Measurements from ENCODE around the gene UBQLN1. TPM values are rescaled to one million over a fixed set of nuclear protein-coding genes. Genes with fewer than 3 reads are reported as not detected.

The UBQLN1 gene
- total and polyA plus RNA-seq, 3 donors from 2014 or later, result 86.5 to 147 (median 146) TPM

DNA sequence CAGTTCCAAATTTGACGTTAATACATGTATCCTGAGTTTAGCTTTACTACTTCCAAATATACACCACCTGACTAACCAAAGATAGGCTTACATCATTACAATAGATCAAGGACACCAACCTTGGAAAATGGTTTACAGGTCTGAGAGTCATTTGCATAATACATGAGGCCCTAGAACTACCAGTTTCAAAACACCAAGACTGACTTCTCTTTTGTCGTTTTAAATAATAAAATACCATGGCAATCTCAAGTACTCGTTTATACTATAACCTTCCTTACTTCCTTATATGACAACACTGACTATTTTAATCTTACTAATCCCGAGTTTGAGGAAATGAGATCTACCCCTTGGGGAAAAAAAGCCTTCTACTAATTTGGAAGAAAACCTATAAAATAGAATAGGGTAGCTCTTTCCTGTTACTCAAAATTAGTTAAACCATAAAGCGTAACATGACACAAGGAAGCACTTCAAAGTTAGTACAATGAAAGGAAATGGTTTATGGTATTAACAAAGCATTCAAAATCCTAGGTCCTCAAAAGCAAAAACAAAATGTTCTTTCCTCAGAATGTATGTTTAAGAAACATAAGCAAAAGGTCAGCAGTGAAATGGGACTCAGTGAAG lies 42.1 kb downstream of the UBQLN1 start:
- 63 to 67% methylated on average over 5 of the region's 5 CpGs for WGBS, 2 donors
- DNase-seq, result no peak
- H3K27me3 ChIP-seq, result no peaks in the 10 kb centered on the region
- no peak for TF ChIP-seq POLR2A (IDR thresholded peaks at IDR 0.05)
- TF ChIP-seq, protein P1, sequence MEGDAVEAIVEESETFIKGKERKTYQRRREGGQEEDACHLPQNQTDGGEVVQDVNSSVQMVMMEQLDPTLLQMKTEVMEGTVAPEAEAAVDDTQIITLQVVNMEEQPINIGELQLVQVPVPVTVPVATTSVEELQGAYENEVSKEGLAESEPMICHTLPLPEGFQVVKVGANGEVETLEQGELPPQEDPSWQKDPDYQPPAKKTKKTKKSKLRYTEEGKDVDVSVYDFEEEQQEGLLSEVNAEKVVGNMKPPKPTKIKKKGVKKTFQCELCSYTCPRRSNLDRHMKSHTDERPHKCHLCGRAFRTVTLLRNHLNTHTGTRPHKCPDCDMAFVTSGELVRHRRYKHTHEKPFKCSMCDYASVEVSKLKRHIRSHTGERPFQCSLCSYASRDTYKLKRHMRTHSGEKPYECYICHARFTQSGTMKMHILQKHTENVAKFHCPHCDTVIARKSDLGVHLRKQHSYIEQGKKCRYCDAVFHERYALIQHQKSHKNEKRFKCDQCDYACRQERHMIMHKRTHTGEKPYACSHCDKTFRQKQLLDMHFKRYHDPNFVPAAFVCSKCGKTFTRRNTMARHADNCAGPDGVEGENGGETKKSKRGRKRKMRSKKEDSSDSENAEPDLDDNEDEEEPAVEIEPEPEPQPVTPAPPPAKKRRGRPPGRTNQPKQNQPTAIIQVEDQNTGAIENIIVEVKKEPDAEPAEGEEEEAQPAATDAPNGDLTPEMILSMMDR (IDR thresholded peaks at IDR 0.05), result no peak
- no peak overlapping the region for H3K4me3 ChIP-seq
- H3K27ac ChIP-seq, result peak overlapping the region in 1 of 2 donors; percentile 22
- H3K36me3 ChIP-seq (ENCODE audit: low read depth, missing control alignments), result no peaks in the 10 kb centered on the region
- H3K9me3 ChIP-seq, result no peaks in the 10 kb centered on the region
- peaks cover 5% of the 10 kb centered on the region for H3K4me1 ChIP-seq
- intact Hi-C loops (cut with DNase I; ENCODE audit: low total_unique reads), result no loop called here

DNA sequence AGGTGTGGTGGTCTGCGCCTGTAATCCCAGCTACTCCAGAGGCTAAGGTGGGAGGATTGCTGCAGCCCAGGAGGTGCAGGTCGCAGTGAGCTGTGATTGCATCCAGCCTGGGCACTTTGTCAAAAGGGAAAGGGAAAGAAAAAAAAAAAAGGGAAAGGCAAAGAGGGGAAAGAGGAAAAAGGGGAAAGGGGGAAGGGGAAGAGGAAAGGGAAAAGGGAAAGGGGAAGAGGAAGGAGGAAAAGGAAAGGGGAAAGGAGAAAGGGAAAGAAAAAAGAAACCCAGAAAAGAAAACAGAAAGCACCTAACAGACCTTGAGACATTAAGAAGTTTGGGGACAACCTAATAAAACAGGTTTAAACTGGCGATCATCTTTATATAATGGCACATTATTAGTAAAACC lies 44.8 kb downstream of the UBQLN1 start:
- Histone ChIP-seq H3K36me3 (ENCODE audit: low read depth, missing control alignments) (no peaks in the 10 kb centered on the region), H3K9me3 (no peaks in the 10 kb centered on the region), H3K27me3 (no peaks in the 10 kb centered on the region), H3K4me1 (peaks cover 5% of the 10 kb centered on the region), H3K27ac (no peak overlapping the region), H3K4me3 (no peak overlapping the region)
- WGBS, 2 donors, result 94 to 96% methylated on average over 3 of the region's 3 CpGs
- TF ChIP-seq POLR2A (IDR thresholded peaks at IDR 0.05), result no peak
- TF ChIP-seq, protein P1 (IDR thresholded peaks at IDR 0.05), result no peak
- DNase-seq, result no peak
- intact Hi-C loops (cut with DNase I; ENCODE audit: low total_unique reads), result no loop called here

DNA sequence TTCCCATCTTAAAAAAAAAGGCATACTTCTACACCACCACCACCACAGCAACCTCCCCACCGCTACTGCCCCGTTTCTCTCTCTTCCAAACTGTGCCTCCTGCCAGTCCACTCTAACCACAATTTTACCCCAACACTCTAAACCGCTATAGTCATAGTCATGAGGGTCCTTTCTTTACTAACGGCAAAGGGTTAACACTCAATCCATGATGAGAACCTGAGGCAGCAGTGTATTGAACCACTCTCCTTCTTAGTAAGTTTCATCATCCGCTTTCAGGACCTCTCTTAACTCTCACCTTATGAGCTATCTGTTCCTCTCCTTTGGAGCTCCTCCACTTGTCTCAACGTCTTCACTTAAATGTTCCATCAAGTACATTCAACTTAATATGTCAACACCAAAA lies 50.8 kb downstream of the UBQLN1 start:
- Histone ChIP-seq H3K27ac (no peak overlapping the region), H3K36me3 (ENCODE audit: low read depth, missing control alignments) (no peaks in the 10 kb centered on the region), H3K9me3 (no peaks in the 10 kb centered on the region), H3K4me1 (peaks cover 5% of the 10 kb centered on the region), H3K4me3 (no peak overlapping the region), H3K27me3 (no peaks in the 10 kb centered on the region)
- intact Hi-C loops (cut with DNase I; ENCODE audit: low total_unique reads), result no loop called here
- TF ChIP-seq POLR2A (IDR thresholded peaks at IDR 0.05), result no peak
- TF ChIP-seq, protein P1 (IDR thresholded peaks at IDR 0.05), result no peak
- no peak for DNase-seq
- WGBS, 2 donors, result 84 to 85% methylated on average over 6 of the region's 6 CpGs

GRCh38 chr9:83656032-83656680 lies 51.6 kb downstream of the UBQLN1 start:
- no peaks in the 10 kb centered on the region for H3K36me3 ChIP-seq (ENCODE audit: low read depth, missing control alignments)
- TF ChIP-seq, protein P1 (IDR thresholded peaks at IDR 0.05), result no peak
- TF ChIP-seq POLR2A (IDR thresholded peaks at IDR 0.05), result no peak
- intact Hi-C loops (cut with DNase I; ENCODE audit: low total_unique reads), result no loop called here
- WGBS, 2 donors, result 89% methylated on average over 2 of the region's 2 CpGs
- no peak overlapping the region for H3K27ac ChIP-seq
- H3K4me3 ChIP-seq, result no peak overlapping the region
- H3K9me3 ChIP-seq, result no peaks in the 10 kb centered on the region
- no peaks in the 10 kb centered on the region for H3K27me3 ChIP-seq
- DNase-seq, result no peak
- H3K4me1 ChIP-seq, result peaks cover 5% of the 10 kb centered on the region

DNA sequence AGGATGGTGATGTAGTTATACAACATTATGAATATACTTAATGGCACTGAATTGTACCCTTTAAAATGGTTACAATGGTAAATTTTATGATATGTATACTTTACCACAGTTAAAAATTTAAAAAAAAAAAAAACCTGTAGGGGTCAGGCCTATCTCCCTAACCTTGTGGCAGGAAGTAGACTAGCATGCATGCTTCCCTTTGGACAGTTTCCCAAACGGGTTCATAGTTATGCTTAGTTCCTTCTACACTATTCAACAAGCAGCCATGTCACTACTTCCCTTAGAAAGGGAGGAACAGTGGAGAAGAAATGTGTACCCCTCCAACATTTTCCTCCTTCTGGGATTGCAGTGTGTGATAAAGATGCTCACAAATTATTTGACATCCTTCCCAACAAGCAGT lies 52.3 kb downstream of the UBQLN1 start:
- TF ChIP-seq POLR2A (IDR thresholded peaks at IDR 0.05), result no peak
- TF ChIP-seq, protein P1 (IDR thresholded peaks at IDR 0.05), result no peak
- Histone ChIP-seq H3K27me3 (no peaks in the 10 kb centered on the region), H3K27ac (no peak overlapping the region), H3K9me3 (no peaks in the 10 kb centered on the region), H3K4me3 (no peak overlapping the region), H3K4me1 (no peaks in the 10 kb centered on the region), H3K36me3 (ENCODE audit: low read depth, missing control alignments) (no peaks in the 10 kb centered on the region)
- 58 to 62% methylated on average over 1 of the region's 1 CpG for WGBS, 2 donors
- DNase-seq, result no peak
- intact Hi-C loops (cut with DNase I; ENCODE audit: low total_unique reads), result no loop called here

Data from testis (tissue), 3 donors.